Measurements from ENCODE around the gene CDC37L1.
"Not testable (repeated sequence)": the region's sequence is repeated elsewhere in the genome, so short reads cannot be mapped to it uniquely, and the experiment has no call there.

CDC37L1 gene

GRCh38 chr9:4654538-4654937 lies 24.8 kb upstream of the CDC37L1 start:
- H3K4me3 ChIP-seq (ENCODE audit: low read depth, low read length), result no peak overlapping the region
- TF ChIP-seq CTCF (IDR thresholded peaks at IDR 0.05; ENCODE audit: low read depth, low read length), result no peak

GRCh38 chr9:4656196-4656595 lies 23.2 kb upstream of the CDC37L1 start:
- H3K4me3 ChIP-seq (ENCODE audit: low read depth, low read length), result not testable (repeated sequence)

- no peak overlapping the region for H3K4me3 ChIP-seq (ENCODE audit: low read depth, low read length)
- TF ChIP-seq CTCF (IDR thresholded peaks at IDR 0.05; ENCODE audit: low read depth, low read length), result no peak
Observed at GRCh38 chr9:4656621-4657020, 22.7 kb upstream of the CDC37L1 start.

GRCh38 chr9:4657426-4658159 lies 21.8 kb upstream of the CDC37L1 start:
- no peak for TF ChIP-seq CTCF (IDR thresholded peaks at IDR 0.05; ENCODE audit: low read depth, low read length)
- no peak overlapping the region for H3K4me3 ChIP-seq (ENCODE audit: low read depth, low read length)

GRCh38 chr9:4660665-4661064 lies 18.7 kb upstream of the CDC37L1 start:
- H3K4me3 ChIP-seq (ENCODE audit: low read depth, low read length), result not testable (repeated sequence)

- H3K4me3 ChIP-seq (ENCODE audit: low read depth, low read length), result no peak overlapping the region
- TF ChIP-seq CTCF (IDR thresholded peaks at IDR 0.05; ENCODE audit: low read depth, low read length), result no peak
Observed at GRCh38 chr9:4661165-4661564, 18.2 kb upstream of the CDC37L1 start.

- H3K4me3 ChIP-seq (ENCODE audit: low read depth, low read length), result peak overlapping the region; percentile 73
- TF ChIP-seq CTCF (IDR thresholded peaks at IDR 0.05; ENCODE audit: low read depth, low read length), result no peak
Observed at GRCh38 chr9:4661611-4662010, 17.8 kb upstream of the CDC37L1 start.

GRCh38 chr9:4662108-4662988 lies 17.0 kb upstream of the CDC37L1 start, which contains the start of gene PLPP6:
PLPP6 (plus strand) TSS chr9:4662294; CDS start chr9:4662376, 82 bp downstream.
- TF ChIP-seq CTCF (IDR thresholded peaks at IDR 0.05; ENCODE audit: low read depth, low read length), result peak; percentile 20; the same call in 1 of the 2 replicates
- peak within 1 kb of the TSS; percentile 73 for H3K4me3 ChIP-seq (ENCODE audit: low read depth, low read length)

Measured in WI38 (cell line).